GM06990 (cell line): ENCODE results near the gene VTI1A.

Experiments
- DNase-seq: peaks from one replicate; pipeline ENCODE4 v3.0.0-alpha.2; 2011; ENCODE audit not compliant: insufficient read length; ENCODE audit errors: extremely low read depth
- H3K27me3 ChIP-seq: replicated peaks from 2 replicates; pipeline ENCODE4 v1.6.0; 2011; ENCODE audit warnings: low read length; ENCODE audit not compliant: control insufficient read depth, insufficient read depth
- H3K36me3 ChIP-seq: 2 replicates; pipeline ENCODE4 v1.5.1; 2011; ENCODE audit warnings: low read length; ENCODE audit not compliant: control insufficient read depth, insufficient read depth
- H3K4me3 ChIP-seq: replicated peaks from 2 replicates; pipeline ENCODE4 v1.5.1; 2011; ENCODE audit warnings: low read depth, mild to moderate bottlenecking, control low read depth, low read length
- TF ChIP-seq, protein P1 (sequence below): IDR thresholded peaks from 2 replicates; pipeline ENCODE4 v1.5.1; 2011; ENCODE audit warnings: low read length, control low read depth, mild to moderate bottlenecking, inconsistent platforms; ENCODE audit not compliant: insufficient read depth, poor library complexity, severe bottlenecking

Gene VTI1A

DNA sequence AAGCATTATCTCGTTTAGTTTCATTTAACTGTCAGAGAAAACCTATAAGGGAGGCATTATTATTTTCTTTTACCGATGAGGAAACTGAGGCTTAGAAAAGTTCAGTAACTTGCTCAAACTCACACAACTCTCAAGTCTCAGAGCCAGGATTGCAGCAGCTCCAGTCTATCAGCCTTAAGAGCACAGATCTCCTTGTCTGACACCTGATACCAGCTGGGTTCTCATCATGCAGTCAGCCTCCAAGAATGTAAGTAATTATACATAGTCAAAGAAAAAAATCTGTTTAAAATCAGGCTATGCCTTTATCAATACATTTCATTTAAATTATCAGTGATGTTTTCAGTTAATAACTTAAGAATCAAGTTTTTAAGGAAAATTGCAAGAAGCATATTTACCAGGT lies 266.4 kb downstream of the VTI1A start:
- TF ChIP-seq, protein P1, sequence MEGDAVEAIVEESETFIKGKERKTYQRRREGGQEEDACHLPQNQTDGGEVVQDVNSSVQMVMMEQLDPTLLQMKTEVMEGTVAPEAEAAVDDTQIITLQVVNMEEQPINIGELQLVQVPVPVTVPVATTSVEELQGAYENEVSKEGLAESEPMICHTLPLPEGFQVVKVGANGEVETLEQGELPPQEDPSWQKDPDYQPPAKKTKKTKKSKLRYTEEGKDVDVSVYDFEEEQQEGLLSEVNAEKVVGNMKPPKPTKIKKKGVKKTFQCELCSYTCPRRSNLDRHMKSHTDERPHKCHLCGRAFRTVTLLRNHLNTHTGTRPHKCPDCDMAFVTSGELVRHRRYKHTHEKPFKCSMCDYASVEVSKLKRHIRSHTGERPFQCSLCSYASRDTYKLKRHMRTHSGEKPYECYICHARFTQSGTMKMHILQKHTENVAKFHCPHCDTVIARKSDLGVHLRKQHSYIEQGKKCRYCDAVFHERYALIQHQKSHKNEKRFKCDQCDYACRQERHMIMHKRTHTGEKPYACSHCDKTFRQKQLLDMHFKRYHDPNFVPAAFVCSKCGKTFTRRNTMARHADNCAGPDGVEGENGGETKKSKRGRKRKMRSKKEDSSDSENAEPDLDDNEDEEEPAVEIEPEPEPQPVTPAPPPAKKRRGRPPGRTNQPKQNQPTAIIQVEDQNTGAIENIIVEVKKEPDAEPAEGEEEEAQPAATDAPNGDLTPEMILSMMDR: no peak
- H3K4me3 ChIP-seq: no peak overlapping the region
- no peaks in the 10 kb centered on the region; the same call in 1 of the 2 replicates for H3K36me3 ChIP-seq
- DNase-seq: no peak
- H3K27me3 ChIP-seq: no peaks in the 10 kb centered on the region

- TF ChIP-seq, protein P1: no peak
- Histone ChIP-seq H3K4me3 (no peak overlapping the region), H3K27me3 (no peaks in the 10 kb centered on the region), H3K36me3 (no peaks in the 10 kb centered on the region; the same call in 1 of the 2 replicates)
- DNase-seq: no peak
Observed at GRCh38 chr10:112715581-112715980, 268.6 kb downstream of the VTI1A start.

GRCh38 chr10:112716076-112716475 lies 269.1 kb downstream of the VTI1A start:
- no peaks in the 10 kb centered on the region; the same call in 1 of the 2 replicates for H3K36me3 ChIP-seq
- no peak for DNase-seq
- H3K4me3 ChIP-seq: no peak overlapping the region
- no peaks in the 10 kb centered on the region for H3K27me3 ChIP-seq
- TF ChIP-seq, protein P1: no peak

- no peaks in the 10 kb centered on the region; the same call in 1 of the 2 replicates for H3K36me3 ChIP-seq
- H3K4me3 ChIP-seq: no peak overlapping the region
- H3K27me3 ChIP-seq: no peaks in the 10 kb centered on the region
- TF ChIP-seq, protein P1: no peak
- no peak for DNase-seq
Observed at GRCh38 chr10:112716924-112717413, 270.0 kb downstream of the VTI1A start.

GRCh38 chr10:112720178-112720577 lies 273.2 kb downstream of the VTI1A start:
- H3K4me3 ChIP-seq: no peak overlapping the region
- DNase-seq: no peak

More at GRCh38 chr10:112720178-112720577, 273.2 kb downstream of the VTI1A start:
- H3K36me3 ChIP-seq: no peaks in the 10 kb centered on the region; the same call in 1 of the 2 replicates
- TF ChIP-seq, protein P1: no peak
- no peaks in the 10 kb centered on the region for H3K27me3 ChIP-seq
